KG1 (cell line): ENCODE results near the gene GGA2.
"Not testable (repeated sequence)": the region's sequence is repeated elsewhere in the genome, so short reads cannot be mapped to it uniquely, and the experiment has no call there.

Experiments used
- DNase-seq: peaks from one replicate; lab custom pipeline; 2025; lab: John Stamatoyannopoulos, UW

GGA2 gene

DNA sequence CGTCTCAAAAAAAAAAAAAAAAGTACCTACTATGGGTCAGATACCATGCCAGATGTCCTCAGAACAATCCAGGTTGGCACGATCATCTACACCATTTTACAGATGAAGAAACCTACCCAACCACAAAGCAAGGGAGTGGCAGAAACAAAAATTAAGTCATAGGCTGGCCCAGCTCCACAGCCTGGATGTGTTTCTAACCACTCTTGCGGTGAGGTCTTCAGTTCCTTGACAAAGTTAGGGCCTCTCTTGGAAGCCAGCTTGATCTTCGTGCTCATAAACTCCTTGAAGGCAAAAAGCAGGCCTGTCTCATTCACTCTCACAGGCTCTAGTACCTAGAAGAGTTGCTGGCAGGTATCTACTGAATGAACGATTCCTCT lies 6.2 kb downstream of the GGA2 start:
- no peak for DNase-seq

DNA sequence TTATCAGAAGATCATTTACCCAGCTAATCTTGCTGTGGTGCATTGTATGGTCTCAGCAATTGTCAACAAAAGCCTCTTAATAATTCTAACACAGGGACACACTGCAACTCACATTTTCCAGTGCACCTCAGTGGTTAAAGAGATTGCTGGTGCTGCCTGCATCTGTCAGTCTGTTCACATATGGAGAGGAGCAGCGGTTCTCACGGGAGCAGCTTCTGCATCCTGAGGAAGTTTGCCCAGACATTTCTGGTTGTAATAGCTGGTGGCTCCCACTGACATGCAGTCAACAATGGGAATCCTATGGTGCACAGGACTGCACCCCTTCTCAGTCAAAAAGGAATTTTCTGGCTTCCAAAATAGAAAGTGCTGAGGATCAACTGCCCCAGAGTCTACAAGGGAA lies 7.8 kb downstream of the GGA2 start:
- DNase-seq = no peak

DNA sequence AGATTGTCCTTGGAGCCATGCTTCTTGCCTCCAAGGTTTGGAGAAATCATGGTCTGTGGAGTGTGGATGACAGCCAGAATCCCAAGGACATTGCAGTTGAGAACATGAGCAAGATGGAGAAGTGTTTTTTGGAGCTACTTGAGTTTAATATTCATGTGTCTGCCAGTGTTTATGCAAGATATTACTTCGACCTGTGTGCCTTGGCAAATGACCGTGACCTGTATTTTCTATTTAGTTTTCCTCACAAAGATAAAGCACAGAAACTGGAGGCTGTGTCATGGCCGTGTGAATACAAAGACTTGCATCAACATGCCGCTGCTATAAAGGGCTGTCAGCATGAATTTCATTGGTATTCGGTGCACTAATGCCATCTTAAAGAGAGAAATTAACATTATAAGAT lies 9.0 kb downstream of the GGA2 start:
- no peak for DNase-seq

DNA sequence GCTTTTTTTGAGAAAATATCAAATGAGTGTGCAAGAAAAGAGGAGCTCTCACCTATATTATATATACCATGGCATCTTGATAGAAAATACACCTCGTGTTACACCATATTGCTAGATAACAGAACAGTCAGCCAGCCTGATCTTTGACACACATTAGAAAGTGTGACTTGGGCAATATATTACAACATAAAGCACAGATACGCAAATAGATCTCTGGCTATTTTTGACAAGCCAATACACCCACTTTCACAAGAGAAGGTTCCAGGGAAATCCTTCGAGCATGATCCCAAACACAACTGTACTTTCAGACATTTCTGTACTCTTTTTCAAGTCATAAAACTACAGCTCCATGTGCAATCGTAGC lies 9.4 kb downstream of the GGA2 start:
- no peak for DNase-seq

DNA sequence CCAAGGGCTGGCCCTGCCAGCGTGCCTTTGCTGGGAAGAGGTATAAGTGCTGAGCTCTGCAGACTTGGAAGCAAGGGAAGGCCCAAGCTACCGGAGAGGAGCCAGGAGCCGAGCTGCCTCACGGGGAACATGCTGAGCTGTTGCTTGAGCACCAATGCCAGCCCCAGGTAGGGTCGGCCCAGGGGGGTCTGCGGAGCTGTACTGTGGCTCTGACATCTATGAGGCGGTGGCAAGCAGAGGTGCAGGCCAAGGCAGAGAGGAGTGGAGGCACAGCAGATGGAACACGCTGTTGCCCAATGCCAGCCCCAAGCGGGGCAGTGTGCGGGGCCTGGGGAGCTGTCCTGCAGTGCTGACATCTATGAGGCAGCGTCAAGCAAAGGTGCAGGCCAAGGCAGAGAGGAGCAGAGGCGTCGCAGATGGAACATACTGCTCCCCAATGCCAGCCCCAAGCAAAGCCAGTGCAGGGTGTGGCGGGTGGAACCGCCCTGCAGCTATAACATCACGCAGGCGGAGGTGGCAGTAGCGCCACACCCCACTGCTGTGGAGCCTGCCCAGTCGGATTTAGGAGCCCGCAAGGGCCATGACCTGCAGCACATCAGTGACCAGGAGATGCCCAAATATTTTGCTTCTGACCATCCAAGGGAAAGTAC lies 10.0 kb downstream of the GGA2 start:
- no peak for DNase-seq

DNA sequence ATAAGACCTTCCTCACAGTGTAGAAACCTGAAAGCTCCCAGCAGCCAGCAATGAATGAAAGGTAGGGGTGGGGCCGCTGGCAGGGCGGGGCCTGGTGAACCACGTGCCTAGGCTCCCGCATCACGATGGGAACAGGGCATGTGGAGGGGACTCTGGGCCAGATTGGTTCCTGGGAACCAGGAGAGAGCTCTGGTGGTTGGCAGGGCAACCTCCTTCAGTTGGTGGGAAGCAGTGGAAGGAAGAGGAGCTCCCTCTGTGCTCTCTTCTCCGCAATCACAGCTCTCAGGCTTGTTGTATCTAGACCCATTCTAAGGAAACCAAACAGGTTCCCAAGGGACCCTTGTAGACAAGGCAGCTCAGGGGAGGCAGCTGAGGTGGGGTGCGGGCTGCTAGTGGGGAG lies 10.5 kb downstream of the GGA2 start:
- no peak for DNase-seq

DNA sequence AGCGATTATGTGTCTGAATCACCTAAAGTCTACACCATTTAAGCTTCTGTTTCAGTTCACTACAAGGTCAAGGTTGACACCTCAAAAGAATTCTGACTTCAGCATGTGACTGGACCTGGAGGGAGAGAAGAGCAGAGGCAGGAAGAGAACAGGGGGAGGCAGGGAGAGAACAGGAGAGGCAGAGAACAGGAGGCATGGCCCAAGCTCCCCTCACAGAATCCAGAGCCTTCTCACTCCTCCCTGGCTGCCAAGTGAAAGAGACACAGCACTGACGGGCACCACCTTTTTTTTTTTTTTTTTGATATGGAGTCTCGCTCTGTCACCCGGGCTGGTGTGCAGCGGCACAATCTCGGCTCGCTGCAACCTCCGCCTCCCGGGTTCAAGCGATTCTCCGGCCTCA lies 11.4 kb downstream of the GGA2 start:
- no peak for DNase-seq

DNA sequence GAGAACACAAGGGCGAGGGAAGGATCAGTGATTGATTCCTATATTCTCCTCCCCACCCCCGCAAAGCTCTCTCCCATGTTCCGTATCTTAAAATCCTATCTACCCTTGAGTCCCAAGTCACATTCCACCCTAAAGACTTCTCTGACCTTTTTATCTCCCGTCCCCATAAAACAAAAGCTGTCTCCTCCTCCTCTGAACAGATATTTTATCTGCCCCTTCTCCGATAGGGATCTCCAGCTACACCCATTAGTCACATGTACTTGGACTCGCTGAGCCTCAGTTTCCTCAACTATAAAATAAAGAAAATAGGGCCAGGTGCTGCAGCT lies 12.8 kb downstream of the GGA2 start:
- DNase-seq = no peak

DNA sequence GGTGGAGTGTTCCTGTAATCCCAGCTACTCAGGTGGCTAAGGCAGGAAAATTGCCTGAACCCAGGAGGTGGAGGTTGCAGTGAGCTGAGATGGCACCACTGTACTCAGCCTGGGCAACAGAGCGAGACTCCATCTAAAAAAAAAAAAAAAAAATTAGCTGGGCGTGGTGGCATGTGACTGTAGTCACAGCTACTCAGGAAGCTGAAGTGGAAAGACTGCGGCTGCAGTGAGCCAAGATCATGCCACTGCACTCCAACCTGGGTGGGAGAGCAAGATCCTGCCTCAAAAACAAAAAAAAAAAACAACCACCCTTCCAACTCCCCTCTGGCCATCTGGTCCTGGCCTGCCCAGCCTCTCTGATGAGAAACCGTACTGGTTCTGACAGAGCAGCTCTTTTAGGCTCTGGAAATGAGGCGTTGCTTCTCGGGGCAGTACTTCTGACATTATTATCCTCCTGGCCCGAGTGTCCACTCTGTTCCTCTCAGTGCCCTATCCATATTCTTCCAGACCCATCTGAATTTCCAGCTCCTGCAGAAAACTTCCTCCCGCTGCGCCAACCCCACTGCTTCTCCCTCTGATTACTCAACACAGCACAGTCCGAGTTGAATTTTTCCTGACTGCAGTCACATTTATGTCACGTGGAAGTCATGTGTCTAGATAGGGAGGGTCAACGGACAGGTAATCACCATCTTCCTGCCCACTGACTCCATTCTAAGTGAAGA lies 13.3 kb downstream of the GGA2 start:
- no peak for DNase-seq

DNA sequence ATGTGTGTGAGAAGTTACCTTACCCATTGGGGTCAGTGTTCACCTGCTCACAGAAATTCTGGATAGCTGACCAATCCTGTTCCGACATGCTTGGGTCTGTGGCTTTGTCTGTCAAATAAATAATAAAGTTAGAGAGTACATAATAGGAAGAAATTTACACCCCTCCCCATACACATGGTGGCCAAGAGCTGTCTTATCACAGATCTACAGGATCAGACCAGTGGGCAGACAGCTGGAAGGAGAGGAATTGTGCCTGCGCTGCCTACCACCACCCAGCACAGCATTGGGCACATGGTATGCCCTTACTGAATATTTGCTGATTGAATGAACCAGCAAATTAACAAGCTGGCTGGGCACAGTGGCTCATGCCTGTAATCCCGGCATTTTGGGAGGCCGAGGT lies 14.6 kb downstream of the GGA2 start:
- no peak for DNase-seq

DNA sequence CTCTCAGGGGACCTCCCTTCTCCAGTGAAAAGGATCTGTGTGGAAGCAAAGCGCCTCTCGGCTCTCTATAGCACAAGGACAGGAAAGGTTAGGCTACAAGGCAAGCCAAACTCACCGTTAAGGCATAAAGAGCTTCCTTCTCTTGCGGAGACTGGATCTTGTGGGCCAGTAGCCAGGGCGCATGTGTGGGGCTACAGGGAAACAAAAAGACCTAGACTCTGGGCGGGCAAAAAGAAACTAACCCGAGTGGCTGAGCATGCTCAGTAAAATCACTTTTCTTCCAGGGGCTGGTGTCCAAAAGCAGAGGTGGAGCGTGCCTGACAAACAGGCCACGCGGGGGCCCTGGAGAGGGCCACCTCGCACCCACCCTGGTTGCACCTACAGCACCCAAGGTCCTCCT lies 16.1 kb downstream of the GGA2 start:
- DNase-seq = no peak

DNA sequence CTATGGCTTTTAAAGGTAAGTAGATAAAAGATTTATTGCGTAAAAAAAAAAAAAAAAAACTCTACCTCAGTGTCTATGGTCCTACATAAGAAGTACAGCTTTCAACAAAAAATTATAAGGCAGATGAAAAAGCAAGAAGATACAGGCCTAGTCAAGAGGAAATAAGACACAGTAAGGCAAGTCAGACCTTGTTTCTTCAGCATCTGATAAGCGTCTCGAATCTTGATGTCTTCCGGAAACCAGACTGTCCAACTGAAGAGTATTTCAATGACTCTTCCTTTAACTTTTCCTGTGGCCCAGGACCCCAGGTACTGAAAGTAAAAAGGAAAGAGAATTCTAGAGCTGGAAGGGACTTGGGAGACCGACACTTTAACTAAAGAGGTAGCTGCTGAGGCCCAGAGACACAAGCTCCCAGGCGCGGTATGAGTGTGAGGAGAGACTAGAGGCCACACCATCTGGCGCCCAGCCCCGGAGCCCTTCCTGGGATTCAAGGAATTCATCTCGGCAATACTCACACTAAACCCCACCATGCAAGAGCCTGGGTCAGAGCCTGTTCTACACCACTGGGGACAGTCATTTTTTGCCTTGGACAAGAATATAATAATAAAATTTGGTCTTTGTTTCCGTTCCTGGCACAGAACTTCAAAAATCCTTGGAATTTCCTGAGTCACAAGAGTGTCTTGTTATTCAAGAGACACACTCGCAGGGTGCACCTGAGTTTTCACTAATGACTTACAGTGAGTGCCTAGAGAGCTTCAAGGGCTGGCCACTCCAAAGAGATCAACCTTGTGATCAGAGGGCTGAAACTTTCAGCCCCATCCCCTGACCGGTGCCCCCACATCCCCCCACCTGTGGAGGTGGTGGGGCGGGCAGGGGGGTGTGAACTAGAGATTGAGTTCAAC lies 18.6 kb downstream of the GGA2 start:
- no peak for DNase-seq

DNA sequence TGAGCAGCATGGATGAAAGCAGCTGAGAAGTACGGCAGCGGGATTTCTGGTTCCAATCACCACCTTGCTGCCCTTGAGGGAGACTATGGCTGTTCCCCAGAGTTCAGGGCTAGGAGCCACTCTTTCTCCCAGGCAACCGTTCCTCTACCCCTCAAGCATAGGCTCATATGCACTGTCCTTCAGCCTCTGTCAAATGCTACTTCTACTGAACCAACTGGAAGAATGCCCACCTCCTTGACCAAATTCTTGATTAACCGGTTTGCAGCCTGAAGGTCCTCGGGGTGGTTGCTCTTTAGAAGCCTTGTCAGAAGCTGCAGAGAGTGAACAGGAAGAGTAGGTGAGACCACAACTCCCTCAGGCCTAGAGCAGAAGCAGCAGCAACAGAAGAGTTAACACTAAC lies 23.8 kb downstream of the GGA2 start:
- DNase-seq = no peak

DNA sequence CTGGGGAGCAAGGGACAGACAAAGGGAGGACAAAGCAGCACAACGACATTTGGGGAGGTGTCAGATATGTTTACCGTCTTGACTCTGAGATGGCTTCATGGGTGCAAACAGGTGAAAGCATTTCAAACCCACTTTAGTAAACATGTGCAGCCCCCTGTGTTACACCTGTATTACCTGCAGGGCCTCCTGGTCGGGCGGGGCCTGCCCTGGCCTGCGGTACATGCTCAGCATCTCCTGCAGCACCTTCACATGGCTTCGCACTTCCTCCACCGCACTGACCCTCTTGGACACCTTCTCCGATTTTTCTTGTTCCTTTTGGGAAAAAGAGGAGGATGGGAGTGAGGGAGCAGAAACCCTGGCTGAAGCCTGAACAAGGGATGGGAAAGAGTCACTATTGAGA lies 24.5 kb downstream of the GGA2 start:
- DNase-seq = no peak

DNA sequence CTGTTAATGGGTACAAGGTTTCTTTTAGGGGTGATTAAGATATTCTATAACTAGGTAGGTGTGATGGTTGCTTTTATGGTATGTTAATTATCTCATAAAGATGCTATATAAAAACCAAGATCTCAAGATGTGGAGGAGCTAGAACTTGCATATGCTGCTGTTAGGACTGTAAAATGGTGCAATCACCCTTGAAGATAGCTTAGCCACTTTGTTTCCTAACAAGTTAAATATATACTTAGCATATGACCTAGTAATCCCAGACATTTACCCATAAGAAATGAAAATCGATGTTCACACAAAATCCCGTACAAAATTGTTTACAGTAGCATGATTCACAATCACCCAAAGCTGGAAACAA lies 25.1 kb downstream of the GGA2 start:
- DNase-seq = no peak

DNA sequence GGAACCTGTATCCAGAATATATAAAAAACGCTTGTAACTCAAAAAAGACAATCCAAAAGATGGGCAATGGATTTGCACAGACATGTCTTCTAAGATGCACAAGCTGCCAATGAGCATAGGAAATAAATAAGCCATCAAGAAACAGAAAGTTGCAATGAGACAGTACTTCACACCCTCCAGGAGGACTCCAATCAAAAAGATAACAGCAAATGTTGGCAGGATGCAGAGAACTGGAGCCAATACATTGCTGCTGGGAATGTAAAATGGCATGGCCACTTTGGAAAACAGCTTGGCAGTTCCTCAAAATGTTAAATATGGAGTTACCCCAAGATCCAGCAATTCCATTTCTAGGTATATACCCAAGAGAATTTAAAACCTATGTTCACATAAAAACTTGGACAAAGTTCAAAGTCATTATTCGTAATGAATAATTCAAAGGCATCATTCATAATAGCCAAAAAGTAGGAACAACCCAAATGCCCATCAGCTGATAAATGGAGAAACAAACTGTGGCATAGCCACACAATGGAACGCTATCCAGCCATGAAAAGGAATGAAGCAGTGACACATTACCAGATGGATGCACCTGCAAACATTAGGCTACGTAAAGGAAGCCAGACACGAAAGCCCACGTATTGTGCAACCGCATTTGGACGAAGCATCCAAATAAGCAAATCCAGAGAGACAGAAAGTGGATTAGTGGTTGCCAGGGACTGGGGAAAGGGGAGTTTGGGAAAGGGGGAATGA lies 25.6 kb downstream of the GGA2 start:
- DNase-seq = no peak

DNA sequence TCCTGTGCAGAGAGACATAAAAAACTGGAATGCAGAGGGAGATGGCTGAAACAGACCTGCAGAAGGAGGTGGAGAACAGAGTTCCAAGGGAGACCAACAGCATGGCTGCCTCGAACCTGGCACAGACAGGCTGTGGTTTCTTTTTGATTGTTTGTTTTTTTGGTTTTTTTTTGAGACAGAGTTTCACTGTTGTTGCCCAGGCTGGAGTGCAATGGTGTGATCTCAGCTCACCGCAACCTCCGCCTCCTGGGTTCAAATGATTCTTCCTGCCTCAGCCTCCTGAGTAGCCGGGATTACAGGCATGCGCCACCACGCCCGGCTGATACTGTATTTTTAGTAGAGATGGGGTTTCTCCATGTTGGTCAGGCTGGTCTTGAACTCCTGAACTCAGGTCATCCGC lies 26.8 kb downstream of the GGA2 start:
- DNase-seq = not testable (repeated sequence)

DNA sequence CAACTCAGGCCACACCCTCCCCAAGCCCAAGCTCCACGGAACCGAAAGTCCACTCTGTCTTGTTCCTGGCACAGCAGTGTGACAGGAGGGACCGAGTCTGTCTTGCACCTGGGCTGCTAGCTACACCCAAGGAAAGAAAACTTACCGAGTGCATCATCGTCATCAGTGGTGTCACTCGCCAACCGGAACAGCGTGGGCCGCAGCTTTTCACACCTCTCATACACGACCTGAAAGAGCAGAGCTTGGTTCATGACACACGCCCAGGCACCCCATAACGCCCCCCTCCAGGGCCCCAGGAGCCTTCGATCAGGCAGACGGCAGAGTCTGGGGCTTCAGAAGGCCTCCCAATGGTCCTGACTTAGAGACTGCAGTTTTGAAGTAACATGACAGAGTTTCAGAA lies 27.5 kb downstream of the GGA2 start:
- DNase-seq = no peak

DNA sequence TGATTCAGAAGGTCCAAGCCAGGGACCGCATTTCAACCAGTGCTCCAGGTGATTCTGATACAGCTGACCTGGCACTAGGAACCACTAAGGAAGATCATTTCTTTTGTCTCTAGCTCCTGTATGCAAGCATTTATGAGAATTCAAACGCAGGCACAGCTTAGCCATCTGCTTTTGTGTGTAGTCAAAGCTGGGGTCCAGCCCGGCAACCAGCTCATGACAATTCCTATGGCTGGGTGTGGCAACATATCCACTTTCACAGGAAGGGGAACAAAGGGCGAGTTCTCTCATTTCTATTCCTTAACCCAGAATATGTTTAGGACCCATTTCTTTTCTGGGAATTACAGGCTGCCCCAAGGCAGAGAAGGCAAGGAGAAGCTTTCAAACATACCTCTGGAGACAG lies 30.0 kb downstream of the GGA2 start:
- DNase-seq = no peak

DNA sequence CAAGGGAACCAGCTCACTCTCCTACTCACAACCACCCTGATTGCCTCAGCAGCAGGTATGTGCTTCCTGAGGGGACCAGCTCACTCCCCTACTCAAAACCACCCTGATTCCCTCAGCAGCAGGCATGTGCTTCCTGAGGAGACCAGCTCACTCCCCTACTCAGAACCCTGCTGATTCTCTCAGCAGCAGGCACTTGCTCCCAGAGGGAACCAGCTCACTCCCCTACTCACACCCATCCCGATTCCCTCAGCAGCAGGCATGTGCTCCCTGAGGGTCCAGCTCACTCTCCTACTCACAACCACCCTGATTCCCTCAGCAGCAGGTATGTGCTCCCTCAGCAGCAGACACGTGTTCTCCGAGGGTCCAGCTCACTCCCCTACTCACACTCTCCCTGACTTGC lies 31.2 kb downstream of the GGA2 start:
- no peak for DNase-seq

DNA sequence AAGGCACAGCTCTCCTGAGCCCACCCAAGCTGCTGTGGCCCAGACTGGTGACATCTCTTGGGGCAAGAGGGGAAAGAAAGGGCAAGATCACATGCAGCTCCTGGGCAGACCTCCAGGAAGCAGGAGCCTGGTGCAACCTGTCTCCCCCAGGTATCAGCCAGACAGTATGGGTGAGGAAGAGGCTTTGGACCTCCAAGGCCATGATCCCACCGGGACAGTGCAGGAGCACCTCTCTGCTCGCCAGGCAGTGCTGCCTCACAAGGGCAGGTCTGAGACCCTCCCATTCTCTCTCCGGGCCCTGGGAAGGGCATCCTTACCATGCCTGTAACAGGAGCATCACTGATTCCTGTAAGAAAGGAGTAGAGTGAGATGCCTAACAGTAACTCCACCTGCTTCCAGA lies 31.7 kb downstream of the GGA2 start:
- DNase-seq = no peak

DNA sequence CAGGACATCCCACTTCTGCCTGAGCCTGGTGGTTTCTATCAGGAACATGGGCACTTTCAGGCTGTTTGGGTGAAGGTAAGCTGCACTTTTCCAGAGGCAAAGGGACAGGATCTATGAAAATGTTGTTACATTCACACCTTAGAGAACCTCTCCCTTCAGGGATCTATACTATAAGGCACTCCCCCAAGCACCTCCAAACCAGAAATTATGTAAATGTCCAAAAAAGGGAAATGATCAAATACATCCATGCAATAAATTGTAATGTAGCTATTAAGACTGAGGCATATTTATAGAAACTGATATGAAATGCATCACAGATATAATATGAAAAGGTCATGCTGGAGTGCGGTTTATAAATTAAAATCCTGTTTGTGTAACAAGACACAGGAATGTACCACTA lies 34.0 kb downstream of the GGA2 start:
- no peak for DNase-seq

DNA sequence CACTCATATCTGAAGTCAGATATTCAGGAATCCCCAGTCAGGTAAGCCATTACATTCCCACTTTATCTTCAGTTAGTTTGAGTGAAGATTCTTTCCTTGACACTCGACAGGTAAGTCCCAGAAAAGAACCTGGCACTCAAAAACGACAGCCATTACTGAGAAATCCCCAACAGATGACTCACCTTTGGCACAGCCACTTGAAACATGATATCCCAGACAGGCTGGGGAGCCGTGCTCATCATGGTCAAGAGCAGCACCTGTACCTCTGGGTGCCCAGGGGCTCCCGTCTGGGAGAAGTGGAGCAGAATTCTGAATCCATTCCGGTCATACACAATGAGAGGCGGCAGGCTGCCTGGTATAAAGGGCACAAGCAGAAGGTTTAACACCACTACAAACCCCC lies 40.5 kb downstream of the GGA2 start:
- no peak for DNase-seq
